HEK293 (cell line): ENCODE measurements around the gene PRKCZ.

Source experiments
- CTCF ChIA-PET: fragments of 350-600 bp; formaldehyde crosslinking; extraction: SDS; loops from one replicate; lab custom pipeline; 2021; ENCODE audit warnings: antibody characterized with exemption; lab: Yijun Ruan, JAX
- POLR2A ChIA-PET: fragments of 300-600 bp; formaldehyde crosslinking; extraction: SDS; loops from one replicate; lab custom pipeline; 2020; ENCODE audit warnings: antibody characterized with exemption, inconsistent platforms; lab: Yijun Ruan, JAX
- H3K27ac ChIP-seq: fragments of 200-500 bp; sonication (Bioruptor generic); 2 replicates; pipeline ENCODE4 v1.5.1; 2014; ENCODE audit warnings: low read depth, low read length, control low read depth, inconsistent platforms; ENCODE audit errors: extremely low read depth
- H3K36me3 ChIP-seq, 2 experiments: fragments of 200-500 bp in 1 of 2; sonication (Bioruptor generic) in 1 of 2; 1 replicate in 1 of 2; 2 replicates in 1 of 2; pipeline ENCODE4 v1.5.1; 2014 to 2017; ENCODE audit warnings: inconsistent platforms in 2 of 2, low read length in 2 of 2; ENCODE audit not compliant: control insufficient read depth in 2 of 2, insufficient read depth in 1 of 2
- H3K4me1 ChIP-seq: fragments of 200-500 bp; sonication (Bioruptor generic); 2 replicates; pipeline ENCODE4 v1.5.1; 2014; ENCODE audit warnings: mild to moderate bottlenecking, low read length, inconsistent platforms; ENCODE audit not compliant: control insufficient read depth, insufficient read depth
- H3K4me3 ChIP-seq: 2 replicates; pipeline ENCODE4 v1.5.1; 2011; ENCODE audit warnings: low read depth, mild to moderate bottlenecking, control low read depth, low read length, moderate library complexity
- H3K9me3 ChIP-seq: fragments of 200-500 bp; sonication (Bioruptor generic); 2 replicates; pipeline ENCODE4 v1.5.1; 2014; ENCODE audit warnings: low read depth, low read length, inconsistent platforms; ENCODE audit not compliant: control insufficient read depth, insufficient read depth
- CTCF ChIP-seq: fragments of 450-650 bp; formaldehyde crosslinking; IDR thresholded peaks from 2 replicates; pipeline ENCODE4 v1.5.1; 2016; ENCODE audit warnings: missing biosample characterization, missing genetic modification characterization
- GLIS1 ChIP-seq: fragments of 450-650 bp; formaldehyde crosslinking; IDR thresholded peaks from 2 replicates; pipeline ENCODE4 v1.5.1; 2016; ENCODE audit warnings: missing biosample characterization, missing genetic modification characterization
- GLIS2 ChIP-seq: fragments of 450-650 bp; formaldehyde crosslinking; IDR thresholded peaks from 2 replicates; pipeline ENCODE4 v1.5.1; 2016; ENCODE audit warnings: missing biosample characterization, missing genetic modification characterization
- IKZF3 ChIP-seq: fragments of 450-650 bp; IDR thresholded peaks from 2 replicates; pipeline ENCODE4 v1.5.0; 2018; ENCODE audit warnings: missing biosample characterization, mild to moderate bottlenecking, missing genetic modification characterization, moderate library complexity
- KLF1 ChIP-seq: fragments of 450-650 bp; formaldehyde crosslinking; IDR thresholded peaks from 2 replicates; pipeline ENCODE4 v1.5.1; 2016; ENCODE audit warnings: missing biosample characterization, missing genetic modification characterization
- KLF8 ChIP-seq: fragments of 450-650 bp; formaldehyde crosslinking; IDR thresholded peaks from 2 replicates; pipeline ENCODE4 v1.5.1; 2016; ENCODE audit warnings: missing biosample characterization, missing genetic modification characterization
- SP7 ChIP-seq: fragments of 450-650 bp; formaldehyde crosslinking; IDR thresholded peaks from 2 replicates; pipeline ENCODE4 v1.5.1; 2016; ENCODE audit warnings: missing biosample characterization, missing genetic modification characterization
- WT1 ChIP-seq: fragments of 450-650 bp; formaldehyde crosslinking; IDR thresholded peaks from 2 replicates; pipeline ENCODE4 v1.5.1; 2016; ENCODE audit warnings: missing biosample characterization, missing genetic modification characterization
- YY1 ChIP-seq: fragments of 450-650 bp; formaldehyde crosslinking; IDR thresholded peaks from 2 replicates; pipeline ENCODE4 v1.5.1; 2018; ENCODE audit warnings: missing biosample characterization, missing genetic modification characterization
- ZBTB48 ChIP-seq: fragments of 450-650 bp; formaldehyde crosslinking; IDR thresholded peaks from 2 replicates; pipeline ENCODE4 v1.5.1; 2016; ENCODE audit warnings: missing biosample characterization, missing genetic modification characterization
- ZEB2 ChIP-seq: fragments of 450-650 bp; formaldehyde crosslinking; IDR thresholded peaks from 2 replicates; pipeline ENCODE4 v1.5.1; 2016; ENCODE audit warnings: missing biosample characterization, missing genetic modification characterization
- ZIC2 ChIP-seq: fragments of 450-650 bp; formaldehyde crosslinking; IDR thresholded peaks from 2 replicates; pipeline ENCODE4 v1.5.1; 2016; ENCODE audit warnings: missing biosample characterization, missing genetic modification characterization
- ZNF335 ChIP-seq: fragments of 450-650 bp; formaldehyde crosslinking; conservative IDR thresholded peaks from 2 replicates; pipeline ENCODE4 v1.5.1; 2016; ENCODE audit warnings: missing biosample characterization, missing genetic modification characterization
- ZNF354C ChIP-seq: fragments of 450-650 bp; formaldehyde crosslinking; IDR thresholded peaks from 2 replicates; pipeline ENCODE4 v1.5.1; 2016; ENCODE audit warnings: missing biosample characterization, missing genetic modification characterization, low read depth, borderline replicate concordance
- ZNF391 ChIP-seq: fragments of 450-650 bp; formaldehyde crosslinking; IDR thresholded peaks from 2 replicates; pipeline ENCODE4 v1.5.1; 2016; ENCODE audit warnings: low read depth, missing biosample characterization, missing genetic modification characterization, borderline replicate concordance
- ZNF394 ChIP-seq: fragments of 450-650 bp; formaldehyde crosslinking; IDR thresholded peaks from 2 replicates; pipeline ENCODE4 v1.5.1; 2016; ENCODE audit warnings: missing biosample characterization, missing genetic modification characterization, mild to moderate bottlenecking, moderate library complexity, borderline replicate concordance
- ZNF76 ChIP-seq: fragments of 450-650 bp; formaldehyde crosslinking; IDR thresholded peaks from 2 replicates; pipeline ENCODE4; 2016; ENCODE audit warnings: low read depth, missing biosample characterization, missing genetic modification characterization, borderline replicate concordance
- ZSCAN23 ChIP-seq: fragments of 450-650 bp; formaldehyde crosslinking; IDR thresholded peaks from 2 replicates; pipeline ENCODE4 v1.5.1; 2016; ENCODE audit warnings: missing biosample characterization, missing genetic modification characterization
- TF ChIP-seq, protein P1 (sequence below): fragments of 450-650 bp; formaldehyde crosslinking; IDR thresholded peaks from 2 replicates; pipeline ENCODE4 v1.5.1; 2016; ENCODE audit warnings: missing biosample characterization, missing genetic modification characterization

Gene PRKCZ

GRCh38 chr1:2044510-2045319 lies 5.5 kb upstream of the PRKCZ start (continued):
- peak; percentile 65 for TF ChIP-seq GLIS2 (tag by site-specific recombination)

DNA sequence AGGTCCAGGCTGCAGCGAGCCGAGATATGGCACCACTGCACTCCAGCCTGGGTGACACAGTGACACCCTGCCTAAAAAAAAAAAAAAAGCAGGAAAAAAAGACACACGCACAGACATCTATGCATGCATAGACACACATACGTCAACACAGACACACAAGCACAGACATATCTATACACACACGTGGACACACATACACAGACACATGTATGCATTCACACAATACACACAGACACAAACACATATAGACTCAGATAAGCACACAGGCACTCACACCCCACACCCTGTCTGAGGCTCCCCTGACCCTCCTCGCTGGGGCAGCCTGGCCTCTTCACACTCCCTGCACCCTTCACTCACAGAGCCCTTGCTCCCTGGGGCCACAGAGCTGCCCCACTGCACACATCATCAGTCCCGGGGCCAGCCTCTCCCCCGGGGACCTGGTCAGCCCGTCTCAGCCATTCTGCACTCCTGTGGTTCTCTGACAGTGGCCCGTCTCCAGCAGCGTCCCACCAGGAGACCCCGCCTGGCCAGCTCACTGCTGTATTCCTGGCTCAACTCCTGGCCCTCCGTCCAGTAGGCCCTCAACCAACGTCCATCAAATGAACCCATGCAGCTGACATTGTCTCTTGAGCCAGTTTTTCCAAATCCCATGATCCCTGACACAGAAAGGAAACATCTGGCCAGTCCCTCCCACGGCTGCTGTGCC lies 4.6 kb upstream of the PRKCZ start:
- CTCF ChIA-PET, result interaction anchor here (0.6 to 5.4 kb wide), 32 partner anchors 8 to 269 kb away, joined by 3 to 118 read pairs (median 4); partner anchors contain the start of gene CFAP74
- no peaks in the 10 kb centered on the region for H3K4me1 ChIP-seq
- H3K36me3 ChIP-seq, result no peaks in the 10 kb centered on the region
- no peak for TF ChIP-seq WT1 (tag by site-specific recombination)
- TF ChIP-seq ZBTB48 (tag by site-specific recombination), result 0 out of 2 replicates have a peak, but pooled peaks have one; percentile 16
- TF ChIP-seq, all 188 proteins: peak for 1
- Histone ChIP-seq H3K9me3 (no peaks in the 10 kb centered on the region), H3K4me3 (no peak overlapping the region), H3K27ac (no peak overlapping the region)
- POLR2A ChIA-PET, result no interaction called here

GRCh38 chr1:2046174-2046917 lies 3.9 kb upstream of the PRKCZ start:
- Histone ChIP-seq H3K27ac (no peak overlapping the region), H3K36me3 (no peaks in the 10 kb centered on the region), H3K9me3 (no peaks in the 10 kb centered on the region), H3K4me1 (no peaks in the 10 kb centered on the region), H3K4me3 (no peak overlapping the region)
- POLR2A ChIA-PET, result interaction anchor here (0.5 kb wide), 1 partner anchor 18 kb away, joined by 3 read pairs; no protein-coding TSS in a partner anchor
- CTCF ChIA-PET, result interaction anchor here (0.6 to 5.4 kb wide), 34 partner anchors 9 to 1685 kb away, joined by 3 to 118 read pairs (median 4); no protein-coding TSS in a partner anchor
- peak; percentile 41 for TF ChIP-seq ZIC2
- TF ChIP-seq SP7 (tag by site-specific recombination), result 0 out of 2 replicates have a peak, but pooled peaks have one; percentile 17
- peak; percentile 26; the same call in 1 of the 2 replicates for TF ChIP-seq ZNF394 (tag by site-specific recombination)
- no peak for TF ChIP-seq ZNF354C
- TF ChIP-seq IKZF3, result peak; percentile 69
- TF ChIP-seq KLF8 (tag by site-specific recombination), result 0 out of 2 replicates have a peak, but pooled peaks have one; percentile 35
- TF ChIP-seq CTCF (tag by site-specific recombination), result peak; percentile 79
- peak; percentile 29; the same call in 1 of the 2 replicates for TF ChIP-seq ZNF76 (tag by site-specific recombination)
- TF ChIP-seq KLF1, result 0 out of 2 replicates have a peak, but pooled peaks have one; percentile 28
- no peak for TF ChIP-seq ZNF391
- no peak for TF ChIP-seq ZSCAN23 (tag by site-specific recombination)
- TF ChIP-seq YY1 (tag by site-specific recombination), result no peak
- TF ChIP-seq GLIS2 (tag by site-specific recombination), result peak; percentile 79
- peak; percentile 95 for TF ChIP-seq ZNF335 (tag by site-specific recombination)
- peak; percentile 67 for TF ChIP-seq GLIS1 (tag by site-specific recombination)
- TF ChIP-seq ZEB2 (tag by site-specific recombination), result peak; percentile 57
- TF ChIP-seq, protein P1, sequence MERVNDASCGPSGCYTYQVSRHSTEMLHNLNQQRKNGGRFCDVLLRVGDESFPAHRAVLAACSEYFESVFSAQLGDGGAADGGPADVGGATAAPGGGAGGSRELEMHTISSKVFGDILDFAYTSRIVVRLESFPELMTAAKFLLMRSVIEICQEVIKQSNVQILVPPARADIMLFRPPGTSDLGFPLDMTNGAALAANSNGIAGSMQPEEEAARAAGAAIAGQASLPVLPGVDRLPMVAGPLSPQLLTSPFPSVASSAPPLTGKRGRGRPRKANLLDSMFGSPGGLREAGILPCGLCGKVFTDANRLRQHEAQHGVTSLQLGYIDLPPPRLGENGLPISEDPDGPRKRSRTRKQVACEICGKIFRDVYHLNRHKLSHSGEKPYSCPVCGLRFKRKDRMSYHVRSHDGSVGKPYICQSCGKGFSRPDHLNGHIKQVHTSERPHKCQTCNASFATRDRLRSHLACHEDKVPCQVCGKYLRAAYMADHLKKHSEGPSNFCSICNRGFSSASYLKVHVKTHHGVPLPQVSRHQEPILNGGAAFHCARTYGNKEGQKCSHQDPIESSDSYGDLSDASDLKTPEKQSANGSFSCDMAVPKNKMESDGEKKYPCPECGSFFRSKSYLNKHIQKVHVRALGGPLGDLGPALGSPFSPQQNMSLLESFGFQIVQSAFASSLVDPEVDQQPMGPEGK (tag by site-specific recombination), result peak; percentile 68
